ENCODE data around the gene SH3RF3. TPM values are rescaled to one million over a fixed set of nuclear protein-coding genes. Genes with fewer than 3 reads are reported as not detected.
A peak's percentile ranks its signal among the peaks of the same experiment; 100 is the strongest.

The SH3RF3 gene
- total and polyA plus RNA-seq, 9 of the 15 experiments (the other 6 are each of a cell fraction or from before 2014, with no cell fraction given) = 0.02 TPM; not detected in 8

- TF ChIP-seq NRF1 (conservative IDR thresholded peaks at IDR 0.05 in 1 of 2, IDR thresholded peaks at IDR 0.05 in 1 of 2) = no peak
- TF ChIP-seq ZNF175 (CRISPR knock-in tag; IDR thresholded peaks at IDR 0.05; ENCODE audit: low read depth) = peak; percentile 10; the same call in 1 of the 2 replicates
- TF ChIP-seq CEBPG (CRISPR knock-in tag; IDR thresholded peaks at IDR 0.05) = no peak
- TF ChIP-seq CEBPG (tag; conservative IDR thresholded peaks at IDR 0.05 in 1 of 2, IDR thresholded peaks at IDR 0.05 in 1 of 2) = peak in 1 of 2 experiments; percentile 45; a peak in 1 of 4 replicates
- no peak for TF ChIP-seq ZNF431 (CRISPR knock-in tag; IDR thresholded peaks at IDR 0.05)
- Histone ChIP-seq H3K9me1 (ENCODE audit: control insufficient read depth, insufficient read depth, low read length) (no peaks in the 10 kb centered on the region), H3K79me2 (ENCODE audit: control insufficient read depth, insufficient read depth, low read length) (no peaks in the 10 kb centered on the region), H3K9me3 (replicated peaks; ENCODE audit: control insufficient read depth, insufficient read depth, low read depth, low read length) (no peaks in the 10 kb centered on the region), H3K4me3 (no peak overlapping the region), H3K27ac (ENCODE audit: extremely low read depth, low read depth, low read length) (no peak overlapping the region), H3K9ac (ENCODE audit: insufficient read depth in 1 of 2, low read depth in 2 of 2, low read length in 2 of 2) (no peak overlapping the region), H3K27me3 (ENCODE audit: control insufficient read depth in 2 of 2, insufficient read depth in 2 of 2, low read length in 2 of 2) (peaks cover 6 to 53% of the 10 kb centered on the region in 2 experiments; a peak in 4 of 5 replicates), H2AFZ (ENCODE audit: low read depth, low read length) (no peak overlapping the region), H3K4me2 (ENCODE audit: insufficient read depth, low read length) (no peak overlapping the region), H3K36me3 (ENCODE audit: control insufficient read depth, insufficient read depth, low read length) (no peaks in the 10 kb centered on the region), H3K4me1 (replicated peaks in 1 of 2; ENCODE audit: control insufficient read depth in 2 of 2, insufficient read depth in 2 of 2, low read length in 2 of 2) (no peaks in the 10 kb centered on the region; a peak in 2 of 5 replicates), H4K20me1 (replicated peaks; ENCODE audit: control insufficient read depth, insufficient read depth, low read length) (0 out of 2 replicates have a peak, but pooled peaks cover 2% of the 10 kb centered on the region)
- ChIA-PET CTCF (ENCODE audit: low intra/inter-chr PET ratio) (no interaction called here), POLR2A (interaction anchor here (0.7 kb wide), 1 partner anchor 215 kb away, joined by 3 read pairs; no protein-coding TSS in a partner anchor)
- 10% methylated on average over 11 of the region's 11 CpGs for WGBS (ENCODE audit: insufficient coverage, low coverage, missing lambda C conversion rate)
- intact Hi-C loops (cut with micrococcal nuclease) = no loop called here
- no TSS peak for BruUV-seq (replicated peaks)
- DNase-seq (ENCODE audit: extremely low read depth in 1 of 4, low spot score in 3 of 4) (no peak), FAIRE-seq (no peak), ATAC-seq (no peak)
- in situ Hi-C loops (cut with MboI) = no loop called here
These were observed 140.9 kb downstream of the SH3RF3 start for GRCh38 chr2:109269706-109270504.
